Bronchial epithelial cell (primary cell): ENCODE results near the gene CCL22. TPM values are rescaled to one million over a fixed set of nuclear protein-coding genes. Genes with fewer than 3 reads are reported as not detected.

Experiments used
- DNase-seq: peaks from one replicate; pipeline ENCODE4 v3.0.0-alpha.2; 2010; ENCODE audit warnings: low read depth
- FAIRE-seq: peaks from 2 replicates; lab custom pipeline; 2011; peaks lifted over from hg19 to GRCh38; lab: Jason Lieb, UNC
- H3K27me3 ChIP-seq: 2 replicates; pipeline ENCODE4 v1.5.1; 2011; ENCODE audit warnings: low read length; ENCODE audit not compliant: control insufficient read depth, insufficient read depth
- H3K36me3 ChIP-seq: 2 replicates; pipeline ENCODE4 v1.5.1; 2011; ENCODE audit warnings: low read length; ENCODE audit not compliant: control insufficient read depth, insufficient read depth
- H3K4me3 ChIP-seq: 2 replicates; pipeline ENCODE4 v1.5.1; 2011; ENCODE audit warnings: mild to moderate bottlenecking, low read depth, low read length, control low read depth
- CTCF ChIP-seq: IDR thresholded peaks from 2 replicates; pipeline ENCODE4 v1.5.1; 2011; ENCODE audit warnings: mild to moderate bottlenecking, moderate library complexity, low read length, control low read depth, inconsistent platforms; ENCODE audit not compliant: insufficient read depth, severe bottlenecking
- total RNA-seq: library from RNA; depleted of rRNA; stranded (reverse); fragments of >200 nt; gene quantifications from 2 replicates; pipeline ENCODE4 v1.2.1, GENCODE V29; 2014

The CCL22 gene
- total RNA-seq, 1 donor from 2014 or later: not detected

- Histone ChIP-seq H3K4me3 (no peak overlapping the region), H3K36me3 (no peaks in the 10 kb centered on the region), H3K27me3 (peaks cover 2% of the 10 kb centered on the region)
- TF ChIP-seq CTCF: no peak
- FAIRE-seq (no peak), DNase-seq (peak; percentile 77)
These were observed 42.1 kb upstream of the CCL22 start for GRCh38 chr16:57316390-57317017.

- H3K36me3 ChIP-seq: no peaks in the 10 kb centered on the region
- no peak for DNase-seq
- no peaks in the 10 kb centered on the region for H3K27me3 ChIP-seq
- no peak for TF ChIP-seq CTCF
- no peak for FAIRE-seq
- H3K4me3 ChIP-seq: no peak overlapping the region
These were observed 40.2 kb upstream of the CCL22 start for GRCh38 chr16:57318240-57318970.

GRCh38 chr16:57319646-57320045 is 38.9 kb upstream of the CCL22 start:
- H3K4me3 ChIP-seq: no peak overlapping the region
- no peak for FAIRE-seq
- H3K27me3 ChIP-seq: no peaks in the 10 kb centered on the region
- no peak for DNase-seq
- TF ChIP-seq CTCF: no peak
- no peaks in the 10 kb centered on the region for H3K36me3 ChIP-seq

GRCh38 chr16:57324749-57325148 is 33.8 kb upstream of the CCL22 start:
- no peak overlapping the region for H3K4me3 ChIP-seq
- DNase-seq (no peak), FAIRE-seq (no peak)
- H3K36me3 ChIP-seq: no peaks in the 10 kb centered on the region
- TF ChIP-seq CTCF: no peak
- H3K27me3 ChIP-seq: no peaks in the 10 kb centered on the region

- FAIRE-seq (no peak), DNase-seq (no peak)
- no peak for TF ChIP-seq CTCF
- Histone ChIP-seq H3K4me3 (no peak overlapping the region), H3K36me3 (no peaks in the 10 kb centered on the region), H3K27me3 (no peaks in the 10 kb centered on the region)
These were observed 33.1 kb upstream of the CCL22 start for GRCh38 chr16:57325458-57325857.
